Mesenchymal stem cell (in vitro differentiated cells and primary cell): ENCODE measurements around the gene CUL4A.
A peak's percentile ranks its signal among the peaks of the same experiment; 100 is the strongest.

Experiments used
- DNase-seq: peaks from one replicate; pipeline ENCODE4 v3.0.0-alpha.2; 2013
- H2AFZ ChIP-seq: one replicate; pipeline ENCODE4 v1.6.1; 2013; ENCODE audit warnings: low read depth, mild to moderate bottlenecking, control low read depth, inconsistent platforms, low read length, moderate library complexity
- H2AK5ac ChIP-seq: 2 replicates; pipeline ENCODE4 v1.6.1; 2013; ENCODE audit warnings: low read length, moderate library complexity, mild to moderate bottlenecking, inconsistent platforms; ENCODE audit not compliant: severe bottlenecking
- H2BK120ac ChIP-seq: one replicate; pipeline ENCODE4 v1.6.1; 2013; ENCODE audit warnings: low read depth, mild to moderate bottlenecking, inconsistent platforms, low read length, moderate library complexity
- H2BK12ac ChIP-seq, 2 experiments: one replicate each; pipeline ENCODE4 v1.6.1; 2013; ENCODE audit warnings: inconsistent platforms in 2 of 2, low read length in 2 of 2, mild to moderate bottlenecking in 2 of 2, moderate library complexity in 2 of 2, control low read depth in 1 of 2
- H2BK15ac ChIP-seq: one replicate; pipeline ENCODE4 v1.6.1; 2013; ENCODE audit warnings: mild to moderate bottlenecking, low read depth, inconsistent platforms; ENCODE audit not compliant: poor library complexity, severe bottlenecking
- H2BK5ac ChIP-seq: 2 replicates; pipeline ENCODE4 v1.6.1; 2013; ENCODE audit warnings: low read depth, mild to moderate bottlenecking, low read length, control low read depth, inconsistent platforms; ENCODE audit not compliant: poor library complexity, severe bottlenecking
- H3K14ac ChIP-seq, 2 experiments: one replicate each; pipeline ENCODE4 v1.6.1; 2013; ENCODE audit warnings: inconsistent platforms in 2 of 2, low read length in 2 of 2, control low read depth in 1 of 2, mild to moderate bottlenecking in 1 of 2, moderate library complexity in 1 of 2
- H3K18ac ChIP-seq, 2 experiments: one replicate each; pipeline ENCODE4 v1.6.1; 2013; ENCODE audit warnings: inconsistent platforms in 2 of 2, low read length in 2 of 2, control low read depth in 1 of 2, low read depth in 1 of 2, mild to moderate bottlenecking in 1 of 2
- H3K23ac ChIP-seq, 2 experiments: one replicate each; pipeline ENCODE4 v1.6.1; 2013; ENCODE audit warnings: inconsistent platforms in 2 of 2, low read length in 2 of 2, mild to moderate bottlenecking in 2 of 2, moderate library complexity in 2 of 2, control low read depth in 1 of 2
- H3K27ac ChIP-seq: 2 replicates; pipeline ENCODE4 v1.5.1; 2013; ENCODE audit warnings: mild to moderate bottlenecking, moderate library complexity, low read length, control low read depth, inconsistent platforms; ENCODE audit not compliant: poor library complexity, severe bottlenecking
- H3K27me3 ChIP-seq, 2 experiments: 2 replicates each; pipeline versions ENCODE4 v1.6.1 to v1.7.0; 2013; ENCODE audit warnings: low read length in 2 of 2, mild to moderate bottlenecking in 2 of 2, moderate library complexity in 2 of 2, control low read depth in 1 of 2, inconsistent platforms in 1 of 2; ENCODE audit not compliant: control insufficient read depth in 1 of 2, insufficient read depth in 1 of 2
- H3K36me3 ChIP-seq, 2 experiments: 2 replicates each; pipeline versions ENCODE4 v1.6.1 to v1.7.0; 2013; ENCODE audit warnings: low read length in 2 of 2, control low read depth in 1 of 2, inconsistent platforms in 1 of 2, low read depth in 1 of 2, mild to moderate bottlenecking in 1 of 2; ENCODE audit not compliant: insufficient read depth in 2 of 2, control insufficient read depth in 1 of 2
- H3K4ac ChIP-seq, 2 experiments: one replicate each; pipeline ENCODE4 v1.6.1; 2013; ENCODE audit warnings: inconsistent platforms in 2 of 2, low read length in 2 of 2, mild to moderate bottlenecking in 2 of 2, moderate library complexity in 2 of 2, control low read depth in 1 of 2, low read depth in 1 of 2
- H3K4me1 ChIP-seq: 2 replicates; pipeline ENCODE4 v1.6.1; 2013; ENCODE audit warnings: low read depth, low read length, control low read depth; ENCODE audit not compliant: control insufficient read depth, insufficient read depth
- H3K4me2 ChIP-seq: 2 replicates; pipeline ENCODE4 v1.6.1; 2013; ENCODE audit warnings: low read length, mild to moderate bottlenecking, inconsistent platforms; ENCODE audit not compliant: poor library complexity, severe bottlenecking
- H3K4me3 ChIP-seq, 2 experiments: 2 replicates each; pipeline versions ENCODE4 v1.5.1 to v1.7.0; 2013; ENCODE audit warnings: low read length in 2 of 2, mild to moderate bottlenecking in 2 of 2, control low read depth in 1 of 2, low read depth in 1 of 2; ENCODE audit not compliant: insufficient read depth in 1 of 2
- H3K79me1 ChIP-seq: replicated peaks from 2 replicates; pipeline ENCODE4 v1.6.1; 2013; ENCODE audit warnings: mild to moderate bottlenecking, control low read depth, low read length, inconsistent platforms; ENCODE audit not compliant: poor library complexity, severe bottlenecking
- H3K9ac ChIP-seq: 2 replicates; pipeline ENCODE4 v1.7.0; 2013; ENCODE audit warnings: mild to moderate bottlenecking, low read length, moderate library complexity
- H3K9me3 ChIP-seq: 2 replicates; pipeline ENCODE4 v1.7.0; 2013; ENCODE audit warnings: mild to moderate bottlenecking, low read length; ENCODE audit not compliant: control insufficient read depth
- H4K8ac ChIP-seq: one replicate; pipeline ENCODE4 v1.6.1; 2013; ENCODE audit warnings: inconsistent platforms, mild to moderate bottlenecking, low read length, moderate library complexity
- H4K91ac ChIP-seq: one replicate; pipeline ENCODE4 v1.6.1; 2013; ENCODE audit warnings: mild to moderate bottlenecking, low read length, inconsistent platforms
- WGBS: methylation state at CpG from one replicate; pipeline ENCODE4 v1.1.7; 2013; ENCODE audit warnings: mixed read lengths; 5-methylcytosine and 5-hydroxymethylcytosine counted together

Gene CUL4A

DNA sequence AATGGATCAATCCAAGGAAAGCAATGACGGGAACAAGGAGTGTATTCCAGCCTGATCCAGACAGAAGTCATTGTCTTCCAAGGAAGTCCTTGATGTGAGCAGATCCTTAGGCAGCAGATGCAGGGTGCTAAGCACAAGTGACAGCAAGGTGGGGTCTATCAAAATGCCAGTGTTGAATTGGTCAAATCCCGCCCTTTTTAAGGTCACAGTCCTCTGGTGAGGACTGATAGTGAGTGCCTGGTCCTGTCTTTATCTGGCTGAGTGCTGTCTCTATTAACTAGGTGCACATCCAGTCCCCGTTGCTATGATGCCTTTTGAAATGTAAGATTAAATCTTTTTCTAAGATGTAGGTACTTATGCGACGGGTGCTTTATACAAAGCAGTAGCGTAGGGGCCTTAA lies 86.4 kb downstream of the CUL4A start:
- Histone ChIP-seq H2BK5ac (no peak overlapping the region), H3K36me3 (no peaks in the 10 kb centered on the region), H3K27me3 (peaks cover under 1 to 10% of the 10 kb centered on the region in 2 experiments), H3K9me3 (no peaks in the 10 kb centered on the region), H2AK5ac (no peak overlapping the region), H2BK120ac (no peak overlapping the region), H3K23ac (no peak overlapping the region), H2BK15ac (no peak overlapping the region), H3K4me1 (peaks cover 10% of the 10 kb centered on the region), H3K79me1 (no peaks in the 10 kb centered on the region), H3K9ac (no peak overlapping the region), H3K27ac (no peak overlapping the region), H3K18ac (no peak overlapping the region), H4K91ac (no peak overlapping the region), H2BK12ac (no peak overlapping the region), H3K4ac (no peak overlapping the region), H3K4me3 (no peak overlapping the region), H3K4me2 (no peak overlapping the region), H4K8ac (no peak overlapping the region), H3K14ac (no peak overlapping the region), H2AFZ (no peak overlapping the region)
- WGBS = 96% methylated on average over 5 of the region's 6 CpGs
- no peak for DNase-seq

DNA sequence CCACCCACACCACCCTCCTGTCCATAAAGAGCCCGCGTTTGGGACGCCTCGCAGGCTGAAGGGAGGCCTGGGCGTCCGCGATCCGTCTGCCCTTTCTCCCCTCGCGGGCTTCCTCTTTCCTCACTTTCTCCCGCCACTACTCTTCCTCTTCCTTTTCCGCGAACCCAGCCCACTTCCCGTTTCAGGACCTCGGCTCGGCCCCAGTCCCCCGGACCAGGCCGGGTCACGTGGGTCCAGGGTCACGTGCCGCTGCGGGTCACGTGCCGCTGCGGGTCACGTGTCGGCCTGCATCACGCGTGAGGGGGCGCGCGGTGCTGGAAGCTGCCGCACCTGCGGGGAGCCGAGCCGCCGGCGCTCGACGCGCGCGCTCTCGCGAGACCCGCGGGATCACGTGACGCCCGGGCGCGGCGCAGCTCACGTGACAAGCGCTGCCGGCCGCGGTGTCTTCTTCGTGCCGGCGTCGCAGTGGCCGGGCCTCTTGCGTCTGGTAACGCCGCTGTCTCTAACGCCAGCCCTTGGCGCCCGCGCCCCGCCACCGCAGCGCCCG lies 87.5 kb downstream of the CUL4A start, which contains the start of gene LAMP1:
Gene LAMP1, plus strand, starts transcription at position 417 of the 547 bp plus-strand sequence. CDS start 196 bp downstream, outside the sequence.
- Histone ChIP-seq H3K27ac (peak within 1 kb of the TSS; percentile 63), H3K36me3 (no peaks in the 10 kb centered on the region), H3K14ac (peak within 1 kb of the TSS in 1 of 2 experiments; percentile 9), H2BK5ac (peak within 1 kb of the TSS; percentile 77), H3K4me3 (peak within 1 kb of the TSS; percentile 89 to 100), H3K9ac (peak within 1 kb of the TSS; percentile 97), H3K9me3 (no peaks in the 10 kb centered on the region), H2BK15ac (peak within 1 kb of the TSS; percentile 91), H3K4ac (peak within 1 kb of the TSS; percentile 91 to 92), H2BK120ac (peak within 1 kb of the TSS; percentile 77), H2AFZ (peak within 1 kb of the TSS; percentile 98), H3K4me1 (peaks cover 10% of the 10 kb centered on the region), H2AK5ac (peak within 1 kb of the TSS; percentile 40), H4K8ac (peak within 1 kb of the TSS; percentile 99), H2BK12ac (peak within 1 kb of the TSS in 1 of 2 experiments; percentile 67), H3K18ac (peak within 1 kb of the TSS; percentile 95 to 98), H4K91ac (peak within 1 kb of the TSS; percentile 97), H3K4me2 (peak within 1 kb of the TSS; percentile 87), H3K79me1 (no peaks in the 10 kb centered on the region), H3K27me3 (peaks cover 0 to 2% of the 10 kb centered on the region in 2 experiments), H3K23ac (no peak within 1 kb of the TSS)
- under 1% methylated on average over 68 of the region's 74 CpGs for WGBS
- DNase-seq = peak; percentile 96

DNA sequence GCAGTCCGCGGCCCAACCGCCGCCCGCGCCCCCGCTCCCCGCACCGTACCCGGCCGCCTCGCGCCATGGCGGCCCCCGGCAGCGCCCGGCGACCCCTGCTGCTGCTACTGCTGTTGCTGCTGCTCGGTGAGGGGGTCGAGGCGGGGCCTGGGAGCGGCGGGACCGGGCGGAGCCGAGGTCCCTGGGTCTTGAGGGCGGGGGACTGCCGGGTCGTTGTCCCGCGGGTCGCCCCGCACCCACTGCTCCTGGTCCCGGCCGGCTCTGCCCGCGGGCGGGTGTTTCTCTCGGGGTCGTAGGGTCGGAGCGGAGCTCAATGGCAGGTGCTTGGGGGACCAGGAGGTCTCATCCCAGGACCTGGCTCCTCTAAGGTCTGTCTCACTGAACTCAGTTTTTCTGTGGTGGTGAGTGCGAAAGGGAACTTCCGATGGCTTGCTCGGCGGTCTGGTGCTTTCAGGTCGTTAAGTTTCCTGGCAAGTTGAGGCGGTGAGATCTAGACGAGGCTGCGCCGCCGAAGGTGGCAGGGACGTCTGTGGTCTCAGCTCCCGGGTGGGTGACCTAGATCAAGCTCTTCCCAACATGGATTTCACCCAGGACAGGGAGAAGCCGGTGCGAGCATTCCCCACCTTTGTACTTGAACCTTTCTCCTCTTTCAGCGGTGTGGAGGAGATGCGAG lies 88.1 kb downstream of the CUL4A start:
- WGBS = under 1% methylated on average over 55 of the region's 58 CpGs
- Histone ChIP-seq H3K23ac (no peak overlapping the region), H2BK5ac (peak overlapping the region; percentile 22), H4K91ac (peak overlapping the region; percentile 97), H3K14ac (peak overlapping the region in 1 of 2 experiments; percentile 9), H3K18ac (peak overlapping the region; percentile 94), H3K9me3 (no peaks in the 10 kb centered on the region), H2AK5ac (no peak overlapping the region), H2BK12ac (no peak overlapping the region), H2BK120ac (peak overlapping the region; percentile 54), H3K27ac (peak overlapping the region; percentile 38), H2BK15ac (peak overlapping the region; percentile 57), H3K79me1 (no peaks in the 10 kb centered on the region), H2AFZ (peak overlapping the region; percentile 87), H3K4ac (peak overlapping the region; percentile 91 to 92), H3K4me3 (peak overlapping the region; percentile 89 to 100), H3K4me2 (peak overlapping the region; percentile 74), H3K36me3 (no peaks in the 10 kb centered on the region), H3K27me3 (no peaks in the 10 kb centered on the region), H3K9ac (peak overlapping the region; percentile 97), H4K8ac (peak overlapping the region; percentile 91), H3K4me1 (peaks cover 8% of the 10 kb centered on the region)
- DNase-seq = peak; percentile 51
